AG09309 (cell line): ENCODE data around the gene NXPH1.

Experiments used
- DNase-seq: peaks from one replicate; pipeline ENCODE4 v3.0.0-alpha.2; 2010; ENCODE audit warnings: low read depth
- H3K4me3 ChIP-seq: 2 replicates; pipeline ENCODE4 v1.5.1; 2011; ENCODE audit warnings: mild to moderate bottlenecking, low read depth, low read length, moderate library complexity; ENCODE audit not compliant: control insufficient read depth
- TF ChIP-seq, protein P1 (sequence below): IDR thresholded peaks from 2 replicates; pipeline ENCODE4 v1.5.1; 2011; ENCODE audit warnings: mild to moderate bottlenecking, low read depth, low read length, inconsistent platforms; ENCODE audit not compliant: insufficient read depth, control insufficient read depth; ENCODE audit errors: missing control alignments

Gene NXPH1

DNA sequence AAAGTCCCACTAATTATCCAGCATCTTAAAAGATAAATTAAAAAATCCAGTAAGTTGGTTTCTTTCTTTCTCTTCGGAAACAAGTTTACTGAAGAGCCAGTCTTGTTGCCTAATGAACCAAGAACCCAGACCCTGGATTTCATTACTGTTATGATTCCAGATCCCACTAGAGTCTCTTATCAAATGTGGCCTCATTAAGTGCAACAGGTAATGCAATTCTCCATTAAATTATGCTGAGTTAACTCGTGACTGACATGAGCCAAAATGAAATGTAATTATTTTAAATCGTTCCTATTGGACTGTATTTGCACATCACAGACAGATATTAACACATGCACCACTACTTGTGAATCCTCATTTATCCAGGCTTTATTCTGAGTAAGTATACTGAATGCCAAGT is 115.6 kb downstream of the NXPH1 start:
- no peak overlapping the region for H3K4me3 ChIP-seq
- no peak for DNase-seq
- TF ChIP-seq, protein P1, sequence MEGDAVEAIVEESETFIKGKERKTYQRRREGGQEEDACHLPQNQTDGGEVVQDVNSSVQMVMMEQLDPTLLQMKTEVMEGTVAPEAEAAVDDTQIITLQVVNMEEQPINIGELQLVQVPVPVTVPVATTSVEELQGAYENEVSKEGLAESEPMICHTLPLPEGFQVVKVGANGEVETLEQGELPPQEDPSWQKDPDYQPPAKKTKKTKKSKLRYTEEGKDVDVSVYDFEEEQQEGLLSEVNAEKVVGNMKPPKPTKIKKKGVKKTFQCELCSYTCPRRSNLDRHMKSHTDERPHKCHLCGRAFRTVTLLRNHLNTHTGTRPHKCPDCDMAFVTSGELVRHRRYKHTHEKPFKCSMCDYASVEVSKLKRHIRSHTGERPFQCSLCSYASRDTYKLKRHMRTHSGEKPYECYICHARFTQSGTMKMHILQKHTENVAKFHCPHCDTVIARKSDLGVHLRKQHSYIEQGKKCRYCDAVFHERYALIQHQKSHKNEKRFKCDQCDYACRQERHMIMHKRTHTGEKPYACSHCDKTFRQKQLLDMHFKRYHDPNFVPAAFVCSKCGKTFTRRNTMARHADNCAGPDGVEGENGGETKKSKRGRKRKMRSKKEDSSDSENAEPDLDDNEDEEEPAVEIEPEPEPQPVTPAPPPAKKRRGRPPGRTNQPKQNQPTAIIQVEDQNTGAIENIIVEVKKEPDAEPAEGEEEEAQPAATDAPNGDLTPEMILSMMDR, result no peak

DNA sequence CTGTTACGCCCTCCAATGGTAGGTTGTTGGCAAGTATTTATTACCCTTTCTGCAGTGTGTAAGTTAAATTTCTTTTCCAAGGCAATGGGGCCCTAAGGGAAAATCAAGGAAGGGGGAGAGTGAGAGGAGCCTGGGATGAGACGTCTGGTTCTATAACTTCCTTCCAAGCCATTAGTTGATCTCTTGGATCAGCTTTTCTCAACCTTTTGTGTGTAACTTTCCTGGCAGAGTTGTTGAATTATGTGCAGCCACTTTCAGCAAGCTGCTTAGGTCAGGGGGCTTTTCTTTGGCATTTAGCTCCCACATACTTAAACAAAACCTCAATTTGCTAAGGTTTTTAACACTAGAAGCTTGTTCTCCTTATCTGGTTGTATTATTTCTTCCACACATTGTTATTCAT is 127.1 kb downstream of the NXPH1 start:
- TF ChIP-seq, protein P1, result no peak

DNA sequence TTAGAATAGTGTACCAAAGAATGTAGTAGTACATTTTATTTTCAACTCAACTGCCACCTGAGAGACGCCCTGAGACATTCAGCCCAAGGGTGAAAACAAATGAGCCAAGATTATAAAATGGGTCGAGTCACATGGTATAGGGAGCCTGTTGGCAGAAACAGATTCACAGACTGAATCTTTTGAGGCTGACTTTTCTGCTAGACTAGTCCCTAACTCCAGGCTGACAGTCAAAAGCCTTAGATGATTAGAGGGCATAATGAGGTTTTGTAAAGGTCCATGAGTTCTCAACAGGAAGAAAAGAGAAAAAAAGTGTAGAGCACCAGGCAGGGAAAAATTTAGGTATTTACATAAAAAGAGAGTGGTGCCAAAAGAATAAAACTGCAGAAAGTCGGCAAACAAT is 128.0 kb downstream of the NXPH1 start:
- TF ChIP-seq, protein P1, result no peak
- no peak for DNase-seq
- H3K4me3 ChIP-seq, result no peak overlapping the region

More for the DNA sequence above, 127.1 kb downstream of the NXPH1 start:
- H3K4me3 ChIP-seq, result no peak overlapping the region
- no peak for DNase-seq

DNA sequence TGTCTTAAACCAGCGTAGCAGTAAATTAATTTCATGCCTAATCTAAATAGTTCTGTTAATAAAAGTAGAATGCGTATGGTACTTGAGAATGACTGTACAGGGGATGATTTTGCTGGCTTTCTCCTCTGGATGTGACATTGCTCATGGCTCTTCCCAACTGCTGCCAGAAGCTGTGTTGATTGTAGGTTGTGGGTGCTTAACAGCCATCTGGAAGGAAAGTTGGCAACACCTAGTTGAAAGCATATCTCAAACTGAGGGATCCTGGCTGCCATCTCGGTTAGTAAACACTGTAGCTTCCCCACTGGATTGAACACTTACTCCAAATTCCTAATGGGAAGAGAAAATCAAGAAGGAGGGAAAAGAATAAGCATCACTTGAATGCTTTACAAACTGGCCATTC is 130.9 kb downstream of the NXPH1 start:
- TF ChIP-seq, protein P1, result no peak
- DNase-seq, result no peak
- H3K4me3 ChIP-seq, result no peak overlapping the region

DNA sequence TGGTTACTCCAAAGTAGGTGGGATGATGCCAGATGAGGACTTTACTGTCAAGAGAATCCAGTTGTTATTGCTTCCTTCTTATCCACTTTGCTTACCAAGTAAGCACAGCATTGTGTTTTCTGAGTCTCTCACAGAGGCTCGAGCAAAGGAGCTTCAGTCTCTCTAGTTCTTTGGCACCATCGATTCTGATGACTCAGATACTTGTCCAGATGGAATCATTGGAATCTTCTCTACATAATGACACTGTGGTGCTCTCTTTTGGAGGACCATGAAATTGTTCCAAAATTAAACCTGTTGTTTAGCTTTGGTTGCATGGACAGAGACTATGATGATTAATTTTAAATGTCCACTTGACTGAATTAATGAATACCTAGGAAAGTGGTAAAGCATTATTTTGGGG is 132.6 kb downstream of the NXPH1 start:
- TF ChIP-seq, protein P1, result no peak
- H3K4me3 ChIP-seq, result no peak overlapping the region
- no peak for DNase-seq

DNA sequence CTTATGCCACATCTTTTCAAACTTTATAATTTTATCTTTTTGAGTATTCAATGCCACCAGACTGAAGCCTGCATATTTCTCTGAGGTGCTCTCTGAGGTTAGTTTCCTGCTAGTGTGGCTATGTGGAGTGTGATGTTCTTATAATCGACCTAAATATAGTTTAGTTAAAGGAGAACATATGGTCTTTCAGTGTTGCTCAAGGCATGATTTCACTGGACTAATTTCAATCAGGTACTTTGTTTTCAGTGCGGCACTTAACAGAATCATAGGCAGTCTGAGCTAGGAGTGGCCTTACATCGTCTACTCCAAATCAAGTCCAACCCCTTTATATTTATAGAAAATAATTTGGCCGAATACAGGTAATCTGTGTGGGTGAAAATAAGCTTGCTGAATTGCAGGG is 134.2 kb downstream of the NXPH1 start:
- no peak for DNase-seq
- H3K4me3 ChIP-seq, result no peak overlapping the region
- TF ChIP-seq, protein P1, result no peak

DNA sequence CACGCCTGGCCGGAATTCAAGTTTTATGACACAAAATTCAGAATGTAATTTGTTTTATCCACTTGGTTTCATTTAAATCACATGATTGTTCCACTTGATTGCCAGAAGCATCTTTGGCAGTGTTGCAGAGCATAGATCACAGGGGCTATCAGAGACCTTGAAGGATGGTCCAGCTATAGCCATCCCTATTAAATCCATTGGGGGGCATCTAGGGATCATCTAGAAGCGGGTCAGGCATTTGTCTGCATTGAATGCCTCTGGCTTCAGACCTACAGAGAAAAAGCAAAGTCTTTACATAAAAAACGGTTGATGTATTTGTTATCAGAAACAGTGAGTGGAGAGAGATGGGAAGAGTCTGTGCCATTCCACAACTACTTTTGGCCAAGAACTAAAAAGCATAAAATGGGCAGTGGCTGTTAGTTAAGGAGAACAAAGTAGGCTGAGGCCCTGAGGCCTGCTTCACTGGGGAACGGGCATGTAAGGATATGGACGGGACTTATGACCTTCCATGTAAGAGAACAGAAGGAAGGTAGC is 146.3 kb downstream of the NXPH1 start:
- H3K4me3 ChIP-seq, result no peak overlapping the region
- DNase-seq, result no peak

More for the DNA sequence above, 146.3 kb downstream of the NXPH1 start:
- TF ChIP-seq, protein P1, result no peak
